ENCODE data around the gene USP5. TPM values are rescaled to one million over a fixed set of nuclear protein-coding genes. Genes with fewer than 3 reads are reported as not detected.

Gene USP5
- total RNA-seq, 1 donor from 2014 or later: 60.9 TPM

- peaks cover 31% of the 10 kb centered on the region for H3K79me2 ChIP-seq (ENCODE audit: low read depth)
- H3K9me3 ChIP-seq (ENCODE audit: low read depth): no peaks in the 10 kb centered on the region
- peaks cover 26% of the 10 kb centered on the region for H3F3A ChIP-seq (ENCODE audit: low read depth)
- no peak overlapping the region for H2AFZ ChIP-seq (replicated peaks)
- no peaks in the 10 kb centered on the region for H3K27me3 ChIP-seq
- H4K20me1 ChIP-seq (ENCODE audit: low read depth): peaks cover 19% of the 10 kb centered on the region
- DNase-seq (ENCODE audit: low spot score): no peak
- H3K27ac Mint-ChIP-seq: no peak overlapping the region
- H3K27me3 Mint-ChIP-seq (ENCODE audit: insufficient read depth, low read depth): peaks cover 5% of the 10 kb centered on the region
- no peak for TF ChIP-seq EZH2 (IDR thresholded peaks at IDR 0.05)
- TF ChIP-seq EZH2phosphoT487 (IDR thresholded peaks at IDR 0.05): no peak
- no peak for TF ChIP-seq CTCF (IDR thresholded peaks at IDR 0.05)
- peaks cover 29% of the 10 kb centered on the region for H3K36me3 Mint-ChIP-seq
- H3K4me1 Mint-ChIP-seq: peaks cover 49% of the 10 kb centered on the region
- no peaks in the 10 kb centered on the region for H3K9me3 Mint-ChIP-seq
- no peak overlapping the region for H3K27ac ChIP-seq
- peak overlapping the region; percentile 90 for H3K4me3 Mint-ChIP-seq
- H3K4me1 ChIP-seq: peaks cover 14% of the 10 kb centered on the region
- peak overlapping the region; percentile 79 for H3K4me3 ChIP-seq
- peak overlapping the region; percentile 83 for H3K4me2 ChIP-seq
- no peaks in the 10 kb centered on the region for H3K36me3 ChIP-seq
- no peak overlapping the region for H3K9ac ChIP-seq
Measured at GRCh38 chr12:6915789-6916285, 63.9 kb downstream of the USP5 start.

Other genes starting within 250 kb of the USP5 start
- gene CHD4, start 244.8 kb upstream of the USP5 start, total RNA-seq (ENCODE audit: low replicate concordance): 381 and 412 TPM in 2 replicates
- gene LPAR5, start 216.2 kb upstream of the USP5 start, total RNA-seq (ENCODE audit: low replicate concordance): 0.04 and 0.22 TPM in 2 replicates
- 2.7 and 3.8 TPM in 2 replicates for gene ACRBP, start 204.7 kb upstream of the USP5 start, total RNA-seq (ENCODE audit: low replicate concordance)
- 101 and 135 TPM in 2 replicates for gene ING4, start 189.0 kb upstream of the USP5 start, total RNA-seq (ENCODE audit: low replicate concordance)
- gene ZNF384, start 162.8 kb upstream of the USP5 start, total RNA-seq (ENCODE audit: low replicate concordance): 38.0 and 52.0 TPM in 2 replicates
- 0.32 and 1.7 TPM in 2 replicates for gene PIANP, start 151.3 kb upstream of the USP5 start, total RNA-seq (ENCODE audit: low replicate concordance)
- 24.5 and 41.8 TPM in 2 replicates for gene COPS7A, start 128.1 kb upstream of the USP5 start, total RNA-seq (ENCODE audit: low replicate concordance)
- 120 and 164 TPM in 2 replicates for gene MLF2, start 99.0 kb upstream of the USP5 start, total RNA-seq (ENCODE audit: low replicate concordance)
- gene PTMS, start 85.8 kb upstream of the USP5 start, total RNA-seq (ENCODE audit: low replicate concordance): 134 and 608 TPM in 2 replicates
- 0.45 and 2.9 TPM in 2 replicates for gene LAG3, start 79.6 kb upstream of the USP5 start, total RNA-seq (ENCODE audit: low replicate concordance)
- 2.0 and 2.5 TPM in 2 replicates for gene CD4, start 62.6 kb upstream of the USP5 start, total RNA-seq (ENCODE audit: low replicate concordance)
- 10.0 and 27.6 TPM in 2 replicates for gene GPR162, start 30.3 kb upstream of the USP5 start, total RNA-seq (ENCODE audit: low replicate concordance)
- gene P3H3, start 23.7 kb upstream of the USP5 start, total RNA-seq (ENCODE audit: low replicate concordance): 14.1 and 52.6 TPM in 2 replicates
- 2.7 and 7.6 TPM in 2 replicates for gene GNB3, start 11.2 kb upstream of the USP5 start, total RNA-seq (ENCODE audit: low replicate concordance)
- gene CDCA3, start 864 bp upstream of the USP5 start, total RNA-seq (ENCODE audit: low replicate concordance): 62.1 and 73.5 TPM in 2 replicates
- gene TPI1, start 15.4 kb downstream of the USP5 start, total RNA-seq (ENCODE audit: low replicate concordance): 1,038 and 1,695 TPM in 2 replicates
- gene SPSB2, start 21.2 kb downstream of the USP5 start, total RNA-seq (ENCODE audit: low replicate concordance): 0.65 and 6.6 TPM in 2 replicates
- 4.1 and 5.2 TPM in 2 replicates for gene LRRC23, start 52.7 kb downstream of the USP5 start, total RNA-seq (ENCODE audit: low replicate concordance)
- gene ENO2, start 62.4 kb downstream of the USP5 start, total RNA-seq (ENCODE audit: low replicate concordance): 82.2 and 136 TPM in 2 replicates
- 8.9 and 28.7 TPM in 2 replicates for gene ATN1, start 75.8 kb downstream of the USP5 start, total RNA-seq (ENCODE audit: low replicate concordance)
- gene RNU7-1, start 91.7 kb downstream of the USP5 start, total RNA-seq (ENCODE audit: low replicate concordance): not detected in 2 replicates
- gene C12orf57, start 91.9 kb downstream of the USP5 start, total RNA-seq (ENCODE audit: low replicate concordance): 314 and 399 TPM in 2 replicates
- gene PTPN6, start 99.2 kb downstream of the USP5 start, total RNA-seq (ENCODE audit: low replicate concordance): 4.4 and 6.0 TPM in 2 replicates
- 214 and 291 TPM in 2 replicates for gene PHB2, start 118.5 kb downstream of the USP5 start, total RNA-seq (ENCODE audit: low replicate concordance)
- gene EMG1, start 118.8 kb downstream of the USP5 start, total RNA-seq (ENCODE audit: low replicate concordance): 27.3 and 32.0 TPM in 2 replicates
- gene LPCAT3, start 166.3 kb downstream of the USP5 start, total RNA-seq (ENCODE audit: low replicate concordance): 18.1 and 32.6 TPM in 2 replicates
- gene C1S, start 208.6 kb downstream of the USP5 start, total RNA-seq (ENCODE audit: low replicate concordance): 0.56 and 2.1 TPM in 2 replicates
- 3.3 and 8.8 TPM in 2 replicates for gene C1R, start 240.3 kb downstream of the USP5 start, total RNA-seq (ENCODE audit: low replicate concordance)

Measured in neural progenitor cell (in vitro differentiated cells).